Lower leg skin (tissue), 4 donors: Measurements from ENCODE around the gene RMI1. TPM values are rescaled to one million over a fixed set of nuclear protein-coding genes. Genes with fewer than 3 reads are reported as not detected.

Source experiments
- DNase-seq, 2 donors: peaks; one replicate each; pipeline ENCODE4 v3.0.0-alpha.2; 2019; ENCODE audit warnings: low spot score in 2 of 2
- H3K4me3 ChIP-seq: fragments of 200-600 bp; sonication (generic); 2 replicates; pipeline ENCODE4 v1.5.1; 2017; ENCODE audit warnings: mild to moderate bottlenecking, low read depth; ENCODE audit not compliant: poor library complexity, severe bottlenecking
- CTCF ChIP-seq, 3 donors: fragments of 450-650 bp; IDR thresholded peaks; one replicate each; pipeline ENCODE4 v1.5.1; 2016; ENCODE audit warnings: antibody characterized with exemption in 3 of 3, mild to moderate bottlenecking in 3 of 3, moderate library complexity in 2 of 3
- POLR2A ChIP-seq, 2 donors: fragments of 450-650 bp; IDR thresholded peaks; one replicate each; pipeline ENCODE4 v1.6.1; 2016 to 2017; ENCODE audit warnings: antibody characterized with exemption in 2 of 2, mild to moderate bottlenecking in 1 of 2, moderate library complexity in 1 of 2
- WGBS, 2 donors: methylation state at CpG; one replicate each; pipeline ENCODE4 v1.1.5; 2018; 5-methylcytosine and 5-hydroxymethylcytosine counted together
- intact Hi-C: fragments of 100-400 bp; cut with DNase I; formaldehyde crosslinking; loops from one replicate; pipeline ENCODE4 v1.15.0; 2023; ENCODE audit warnings: low total_unique reads
- total RNA-seq, 4 donors: library from RNA; depleted of rRNA; stranded (reverse); fragments of >200 nt; gene quantifications; one replicate each; pipeline ENCODE4 v1.1.0, GENCODE V29; 2016

RMI1 gene
- total RNA-seq, 4 donors from 2014 or later = 3.5 to 5.5 (median 3.9) TPM

- TF ChIP-seq CTCF (IDR thresholded peaks at IDR 0.05) (no peak), POLR2A (IDR thresholded peaks at IDR 0.05) (no peak)
- DNase-seq = no peak
- intact Hi-C loops = no loop called here
- H3K4me3 ChIP-seq = no peak overlapping the region
- 79 to 81% methylated on average over 3 of the region's 3 CpGs for WGBS, 2 donors
Measured at GRCh38 chr9:84000186-84000585, 19.6 kb downstream of the RMI1 start.

GRCh38 chr9:84001621-84002020, 21.0 kb downstream of the RMI1 start:
- intact Hi-C loops = no loop called here
- 93 to 96% methylated on average over 2 of the region's 2 CpGs for WGBS, 2 donors
- no peak for DNase-seq
- no peak overlapping the region for H3K4me3 ChIP-seq
- TF ChIP-seq POLR2A (IDR thresholded peaks at IDR 0.05) = no peak

- intact Hi-C loops = no loop called here
- DNase-seq = no peak
- no peak for TF ChIP-seq CTCF (IDR thresholded peaks at IDR 0.05)
- TF ChIP-seq POLR2A (IDR thresholded peaks at IDR 0.05) = no peak
- H3K4me3 ChIP-seq = no peak overlapping the region
Measured at GRCh38 chr9:84002344-84002743, 21.7 kb downstream of the RMI1 start.

- intact Hi-C loops = no loop called here
- no peak for DNase-seq
- TF ChIP-seq POLR2A (IDR thresholded peaks at IDR 0.05) (no peak), CTCF (IDR thresholded peaks at IDR 0.05) (no peak)
- H3K4me3 ChIP-seq = no peak overlapping the region
- WGBS, 2 donors = 93 to 95% methylated on average over 3 of the region's 3 CpGs
Measured at GRCh38 chr9:84003246-84003645, 22.6 kb downstream of the RMI1 start.

DNA sequence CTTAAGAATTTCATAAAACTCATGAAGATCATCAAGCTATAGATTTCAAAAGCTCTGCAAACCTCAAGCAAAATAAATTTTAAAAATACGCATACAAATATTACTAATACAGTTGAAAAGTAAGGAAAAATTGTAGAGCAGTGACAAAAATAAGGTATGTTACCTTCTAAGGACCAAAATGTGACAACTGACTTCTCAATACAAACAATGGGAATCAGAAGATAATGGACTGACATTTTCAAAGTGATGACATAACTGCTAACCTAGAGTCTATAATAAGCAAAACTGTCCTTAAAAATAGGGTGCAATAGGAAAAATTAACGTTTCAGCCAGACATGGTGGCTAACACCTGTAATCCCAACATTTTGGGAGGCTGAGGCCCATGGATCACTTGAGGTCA, 27.1 kb downstream of the RMI1 start:
- no peak overlapping the region for H3K4me3 ChIP-seq
- no peak for DNase-seq
- intact Hi-C loops = no loop called here
- 98% methylated on average over 2 of the region's 2 CpGs for WGBS, 2 donors
- TF ChIP-seq CTCF (IDR thresholded peaks at IDR 0.05) (no peak), POLR2A (IDR thresholded peaks at IDR 0.05) (no peak)

DNA sequence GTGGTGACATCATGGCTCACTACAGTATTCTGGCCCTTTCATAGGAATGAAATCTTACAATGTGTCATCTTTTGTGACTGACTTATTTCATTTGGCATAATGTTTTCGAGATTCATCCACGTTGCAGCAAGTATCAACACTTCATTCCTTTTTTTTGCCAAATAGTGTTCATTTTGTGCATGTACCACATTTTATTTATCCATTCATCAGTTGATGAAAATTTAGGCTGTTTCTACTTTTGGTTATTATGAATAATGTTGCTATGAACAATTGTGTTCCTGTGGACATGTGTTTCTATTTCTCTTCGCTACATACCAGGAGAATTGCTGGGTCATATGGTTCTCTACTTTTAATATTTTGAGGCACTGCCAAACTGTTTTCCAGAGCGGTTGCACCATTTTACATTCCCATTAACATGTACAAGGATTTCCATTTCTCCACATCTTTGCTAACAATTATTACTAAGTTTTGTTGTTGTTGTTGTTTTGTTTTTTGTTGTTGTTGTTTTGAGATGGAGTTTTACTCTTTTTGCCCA, 43.5 kb downstream of the RMI1 start:
- no peak for DNase-seq
- intact Hi-C loops = no loop called here
- WGBS, 2 donors = 76 to 77% methylated on average over 4 of the region's 4 CpGs
- H3K4me3 ChIP-seq = no peak overlapping the region
- TF ChIP-seq POLR2A (IDR thresholded peaks at IDR 0.05) = no peak

- no peak overlapping the region for H3K4me3 ChIP-seq
- no peak for DNase-seq
- intact Hi-C loops = no loop called here
- TF ChIP-seq POLR2A (IDR thresholded peaks at IDR 0.05) (no peak), CTCF (IDR thresholded peaks at IDR 0.05) (no peak)
- WGBS, 2 donors = 68 to 74% methylated on average over 4 of the region's 4 CpGs
Measured at GRCh38 chr9:84027201-84027600, 46.6 kb downstream of the RMI1 start.
